ENCODE data around the gene CADPS.

CADPS gene

DNA sequence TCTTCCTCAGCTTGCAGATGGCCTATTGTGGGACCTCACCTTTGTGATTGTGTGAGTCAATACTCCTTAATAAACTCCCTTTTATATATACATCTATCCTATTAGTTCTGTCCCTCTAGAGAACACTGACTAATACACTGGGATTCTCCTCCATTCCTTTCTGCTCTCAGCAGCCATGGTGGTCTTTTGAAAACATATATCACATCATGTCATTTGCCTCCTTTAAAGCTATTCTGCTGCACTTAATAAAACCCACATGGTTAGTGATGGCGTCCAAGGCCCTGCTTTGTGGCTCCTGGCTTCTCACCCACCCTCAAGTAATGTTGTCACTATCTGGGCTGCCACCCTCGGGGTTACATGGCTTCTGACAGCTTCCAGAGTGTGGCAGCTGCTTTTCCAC, 169.5 kb downstream of the CADPS start (continued):
- TF ChIP-seq ZNF70 (CRISPR knock-in tag; IDR thresholded peaks at IDR 0.05) (no peak), ZNF565 (CRISPR knock-in tag; conservative IDR thresholded peaks at IDR 0.05; ENCODE audit: low read depth) (no peak), ESRRG (CRISPR knock-in tag; IDR thresholded peaks at IDR 0.05) (no peak)

DNA sequence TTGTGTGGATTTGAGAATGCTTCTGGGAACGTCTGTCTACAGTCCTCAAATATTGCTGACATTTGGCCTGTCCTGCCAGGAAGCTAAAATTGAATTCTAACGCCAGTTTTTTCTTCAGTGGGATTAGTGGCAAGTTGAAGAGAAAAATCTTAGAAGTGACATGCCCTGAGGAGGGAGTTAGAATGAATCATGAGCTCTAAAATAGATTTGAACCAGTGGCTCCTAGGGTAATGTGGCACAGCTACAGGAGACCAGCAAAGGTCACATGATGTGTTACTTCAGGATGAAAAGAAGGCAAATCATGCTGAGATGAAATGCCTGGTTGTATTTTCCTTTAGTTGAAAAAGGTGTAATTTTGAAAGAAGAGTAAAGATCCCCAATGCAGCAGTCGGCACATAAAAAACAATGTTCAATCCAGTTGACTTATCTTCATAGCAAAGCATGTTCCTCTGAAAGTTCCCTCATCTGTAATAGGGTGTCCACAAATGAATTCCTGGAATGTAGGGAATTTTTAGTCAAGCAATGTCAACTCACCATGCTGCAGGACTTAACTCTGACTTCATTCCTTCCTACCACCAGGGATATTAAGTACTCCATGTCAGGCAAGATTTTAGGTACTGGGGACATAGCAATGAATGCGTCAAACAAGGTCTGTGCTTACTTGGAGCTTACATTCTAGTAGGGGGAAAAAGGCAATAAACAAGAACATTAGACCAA, 171.6 kb downstream of the CADPS start:
- ATAC-seq, result no peak
- TF ChIP-seq, protein P1, sequence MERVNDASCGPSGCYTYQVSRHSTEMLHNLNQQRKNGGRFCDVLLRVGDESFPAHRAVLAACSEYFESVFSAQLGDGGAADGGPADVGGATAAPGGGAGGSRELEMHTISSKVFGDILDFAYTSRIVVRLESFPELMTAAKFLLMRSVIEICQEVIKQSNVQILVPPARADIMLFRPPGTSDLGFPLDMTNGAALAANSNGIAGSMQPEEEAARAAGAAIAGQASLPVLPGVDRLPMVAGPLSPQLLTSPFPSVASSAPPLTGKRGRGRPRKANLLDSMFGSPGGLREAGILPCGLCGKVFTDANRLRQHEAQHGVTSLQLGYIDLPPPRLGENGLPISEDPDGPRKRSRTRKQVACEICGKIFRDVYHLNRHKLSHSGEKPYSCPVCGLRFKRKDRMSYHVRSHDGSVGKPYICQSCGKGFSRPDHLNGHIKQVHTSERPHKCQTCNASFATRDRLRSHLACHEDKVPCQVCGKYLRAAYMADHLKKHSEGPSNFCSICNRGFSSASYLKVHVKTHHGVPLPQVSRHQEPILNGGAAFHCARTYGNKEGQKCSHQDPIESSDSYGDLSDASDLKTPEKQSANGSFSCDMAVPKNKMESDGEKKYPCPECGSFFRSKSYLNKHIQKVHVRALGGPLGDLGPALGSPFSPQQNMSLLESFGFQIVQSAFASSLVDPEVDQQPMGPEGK (CRISPR knock-in tag; IDR thresholded peaks at IDR 0.05; ENCODE audit: borderline replicate concordance), result no peak
- TF ChIP-seq ZC3H10 (CRISPR knock-in tag; IDR thresholded peaks at IDR 0.05), result no peak
- no peak for TF ChIP-seq ZNF70 (CRISPR knock-in tag; IDR thresholded peaks at IDR 0.05)
- TF ChIP-seq OSR1 (CRISPR knock-in tag; IDR thresholded peaks at IDR 0.05), result no peak
- TF ChIP-seq GLIS3 (CRISPR knock-in tag; IDR thresholded peaks at IDR 0.05), result no peak
- no peak for TF ChIP-seq ZFP30 (CRISPR knock-in tag; IDR thresholded peaks at IDR 0.05)
- TF ChIP-seq ZNF565 (CRISPR knock-in tag; conservative IDR thresholded peaks at IDR 0.05; ENCODE audit: low read depth), result no peak
- TF ChIP-seq TCF4 (CRISPR knock-in tag; IDR thresholded peaks at IDR 0.05; ENCODE audit: borderline replicate concordance), result no peak
- TF ChIP-seq RARB (CRISPR knock-in tag; IDR thresholded peaks at IDR 0.05), result no peak
- no peak for TF ChIP-seq CSDC2 (CRISPR knock-in tag; IDR thresholded peaks at IDR 0.05)
- TF ChIP-seq, protein P2, sequence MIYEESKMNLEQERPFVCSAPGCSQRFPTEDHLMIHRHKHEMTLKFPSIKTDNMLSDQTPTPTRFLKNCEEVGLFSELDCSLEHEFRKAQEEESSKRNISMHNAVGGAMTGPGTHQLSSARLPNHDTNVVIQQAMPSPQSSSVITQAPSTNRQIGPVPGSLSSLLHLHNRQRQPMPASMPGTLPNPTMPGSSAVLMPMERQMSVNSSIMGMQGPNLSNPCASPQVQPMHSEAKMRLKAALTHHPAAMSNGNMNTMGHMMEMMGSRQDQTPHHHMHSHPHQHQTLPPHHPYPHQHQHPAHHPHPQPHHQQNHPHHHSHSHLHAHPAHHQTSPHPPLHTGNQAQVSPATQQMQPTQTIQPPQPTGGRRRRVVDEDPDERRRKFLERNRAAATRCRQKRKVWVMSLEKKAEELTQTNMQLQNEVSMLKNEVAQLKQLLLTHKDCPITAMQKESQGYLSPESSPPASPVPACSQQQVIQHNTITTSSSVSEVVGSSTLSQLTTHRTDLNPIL (CRISPR knock-in tag; IDR thresholded peaks at IDR 0.05; ENCODE audit: low read depth), result no peak
- TF ChIP-seq ZFP3 (CRISPR knock-in tag; IDR thresholded peaks at IDR 0.05), result no peak
- TF ChIP-seq TOX (CRISPR knock-in tag; IDR thresholded peaks at IDR 0.05; ENCODE audit: borderline replicate concordance), result no peak
- no peak for TF ChIP-seq ESRRG (CRISPR knock-in tag; IDR thresholded peaks at IDR 0.05)
- no peak for TF ChIP-seq ZNF8 (CRISPR knock-in tag; IDR thresholded peaks at IDR 0.05)
- TF ChIP-seq, protein P3, sequence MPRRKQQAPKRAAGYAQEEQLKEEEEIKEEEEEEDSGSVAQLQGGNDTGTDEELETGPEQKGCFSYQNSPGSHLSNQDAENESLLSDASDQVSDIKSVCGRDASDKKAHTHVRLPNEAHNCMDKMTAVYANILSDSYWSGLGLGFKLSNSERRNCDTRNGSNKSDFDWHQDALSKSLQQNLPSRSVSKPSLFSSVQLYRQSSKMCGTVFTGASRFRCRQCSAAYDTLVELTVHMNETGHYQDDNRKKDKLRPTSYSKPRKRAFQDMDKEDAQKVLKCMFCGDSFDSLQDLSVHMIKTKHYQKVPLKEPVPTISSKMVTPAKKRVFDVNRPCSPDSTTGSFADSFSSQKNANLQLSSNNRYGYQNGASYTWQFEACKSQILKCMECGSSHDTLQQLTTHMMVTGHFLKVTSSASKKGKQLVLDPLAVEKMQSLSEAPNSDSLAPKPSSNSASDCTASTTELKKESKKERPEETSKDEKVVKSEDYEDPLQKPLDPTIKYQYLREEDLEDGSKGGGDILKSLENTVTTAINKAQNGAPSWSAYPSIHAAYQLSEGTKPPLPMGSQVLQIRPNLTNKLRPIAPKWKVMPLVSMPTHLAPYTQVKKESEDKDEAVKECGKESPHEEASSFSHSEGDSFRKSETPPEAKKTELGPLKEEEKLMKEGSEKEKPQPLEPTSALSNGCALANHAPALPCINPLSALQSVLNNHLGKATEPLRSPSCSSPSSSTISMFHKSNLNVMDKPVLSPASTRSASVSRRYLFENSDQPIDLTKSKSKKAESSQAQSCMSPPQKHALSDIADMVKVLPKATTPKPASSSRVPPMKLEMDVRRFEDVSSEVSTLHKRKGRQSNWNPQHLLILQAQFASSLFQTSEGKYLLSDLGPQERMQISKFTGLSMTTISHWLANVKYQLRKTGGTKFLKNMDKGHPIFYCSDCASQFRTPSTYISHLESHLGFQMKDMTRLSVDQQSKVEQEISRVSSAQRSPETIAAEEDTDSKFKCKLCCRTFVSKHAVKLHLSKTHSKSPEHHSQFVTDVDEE (CRISPR knock-in tag; IDR thresholded peaks at IDR 0.05), result no peak

DNA sequence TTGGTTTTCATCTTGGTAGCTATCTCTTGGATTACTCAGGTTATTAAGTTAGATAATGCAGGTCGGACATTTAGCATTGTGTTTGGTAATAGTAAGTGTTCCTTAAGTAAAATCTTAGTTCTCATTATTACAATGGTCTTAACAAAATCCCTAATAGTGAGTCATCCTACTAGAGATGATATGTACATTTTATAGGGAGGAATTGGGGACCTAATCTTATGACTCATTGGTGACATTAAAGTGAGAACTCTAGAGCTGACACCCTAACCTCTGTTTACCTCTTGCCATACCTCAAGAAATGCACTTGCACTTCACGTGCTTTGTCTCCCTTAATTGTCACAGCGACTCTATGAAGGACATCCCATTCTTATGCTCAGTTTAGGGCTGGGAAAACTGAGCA, 174.9 kb downstream of the CADPS start:
- ATAC-seq, result no peak
- TF ChIP-seq ISL1 (CRISPR knock-in tag; IDR thresholded peaks at IDR 0.05) (no peak), TCF4 (CRISPR knock-in tag; IDR thresholded peaks at IDR 0.05; ENCODE audit: borderline replicate concordance) (no peak), GLIS3 (CRISPR knock-in tag; IDR thresholded peaks at IDR 0.05) (no peak), ESRRG (CRISPR knock-in tag; IDR thresholded peaks at IDR 0.05) (no peak), SNAI2 (CRISPR knock-in tag; IDR thresholded peaks at IDR 0.05) (no peak), ZFP3 (CRISPR knock-in tag; IDR thresholded peaks at IDR 0.05) (no peak), ZNF565 (CRISPR knock-in tag; conservative IDR thresholded peaks at IDR 0.05; ENCODE audit: low read depth) (no peak), TOX (CRISPR knock-in tag; IDR thresholded peaks at IDR 0.05; ENCODE audit: borderline replicate concordance) (no peak), ZNF70 (CRISPR knock-in tag; IDR thresholded peaks at IDR 0.05) (no peak)
- TF ChIP-seq, protein P4, sequence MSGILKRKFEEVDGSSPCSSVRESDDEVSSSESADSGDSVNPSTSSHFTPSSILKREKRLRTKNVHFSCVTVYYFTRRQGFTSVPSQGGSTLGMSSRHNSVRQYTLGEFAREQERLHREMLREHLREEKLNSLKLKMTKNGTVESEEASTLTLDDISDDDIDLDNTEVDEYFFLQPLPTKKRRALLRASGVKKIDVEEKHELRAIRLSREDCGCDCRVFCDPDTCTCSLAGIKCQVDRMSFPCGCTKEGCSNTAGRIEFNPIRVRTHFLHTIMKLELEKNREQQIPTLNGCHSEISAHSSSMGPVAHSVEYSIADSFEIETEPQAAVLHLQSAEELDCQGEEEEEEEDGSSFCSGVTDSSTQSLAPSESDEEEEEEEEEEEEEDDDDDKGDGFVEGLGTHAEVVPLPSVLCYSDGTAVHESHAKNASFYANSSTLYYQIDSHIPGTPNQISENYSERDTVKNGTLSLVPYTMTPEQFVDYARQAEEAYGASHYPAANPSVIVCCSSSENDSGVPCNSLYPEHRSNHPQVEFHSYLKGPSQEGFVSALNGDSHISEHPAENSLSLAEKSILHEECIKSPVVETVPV (CRISPR knock-in tag; IDR thresholded peaks at IDR 0.05), result no peak
- TF ChIP-seq, protein P1 (CRISPR knock-in tag; IDR thresholded peaks at IDR 0.05; ENCODE audit: borderline replicate concordance), result no peak
- TF ChIP-seq, protein P3 (CRISPR knock-in tag; IDR thresholded peaks at IDR 0.05), result no peak
- TF ChIP-seq, protein P5, sequence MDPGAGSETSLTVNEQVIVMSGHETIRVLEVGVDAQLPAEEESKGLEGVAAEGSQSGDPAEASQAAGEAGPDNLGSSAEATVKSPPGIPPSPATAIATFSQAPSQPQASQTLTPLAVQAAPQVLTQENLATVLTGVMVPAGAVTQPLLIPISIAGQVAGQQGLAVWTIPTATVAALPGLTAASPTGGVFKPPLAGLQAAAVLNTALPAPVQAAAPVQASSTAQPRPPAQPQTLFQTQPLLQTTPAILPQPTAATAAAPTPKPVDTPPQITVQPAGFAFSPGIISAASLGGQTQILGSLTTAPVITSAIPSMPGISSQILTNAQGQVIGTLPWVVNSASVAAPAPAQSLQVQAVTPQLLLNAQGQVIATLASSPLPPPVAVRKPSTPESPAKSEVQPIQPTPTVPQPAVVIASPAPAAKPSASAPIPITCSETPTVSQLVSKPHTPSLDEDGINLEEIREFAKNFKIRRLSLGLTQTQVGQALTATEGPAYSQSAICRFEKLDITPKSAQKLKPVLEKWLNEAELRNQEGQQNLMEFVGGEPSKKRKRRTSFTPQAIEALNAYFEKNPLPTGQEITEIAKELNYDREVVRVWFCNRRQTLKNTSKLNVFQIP (CRISPR knock-in tag; IDR thresholded peaks at IDR 0.05; ENCODE audit: borderline replicate concordance, low read depth), result no peak
- TF ChIP-seq, protein P2 (CRISPR knock-in tag; IDR thresholded peaks at IDR 0.05; ENCODE audit: low read depth), result no peak
